Neuronal stem cell (in vitro differentiated cells): ENCODE data around the gene NBPF9. TPM values are rescaled to one million over a fixed set of nuclear protein-coding genes. Genes with fewer than 3 reads are reported as not detected.
A peak's percentile ranks its signal among the peaks of the same experiment; 100 is the strongest.
"Not testable (repeated sequence)": the region's sequence is repeated elsewhere in the genome, so short reads cannot be mapped to it uniquely, and the experiment has no call there.

Source experiments
- DNase-seq: peaks from one replicate; pipeline ENCODE4 v3.0.0-alpha.2; 2013; ENCODE audit warnings: low spot score
- H2AFZ ChIP-seq: one replicate; pipeline ENCODE4 v1.6.1; 2013; ENCODE audit warnings: mild to moderate bottlenecking, low read length, inconsistent platforms
- H2AK5ac ChIP-seq: 2 replicates; pipeline ENCODE4 v1.6.1; 2013; ENCODE audit warnings: low read depth, mild to moderate bottlenecking, inconsistent platforms, low read length, moderate library complexity, mixed read lengths
- H2BK120ac ChIP-seq: 2 replicates; pipeline ENCODE4 v1.6.1; 2013; ENCODE audit warnings: low read depth, mild to moderate bottlenecking, inconsistent platforms, low read length, moderate library complexity, mixed read lengths
- H2BK12ac ChIP-seq: one replicate; pipeline ENCODE4 v1.6.1; 2013; ENCODE audit warnings: low read length, inconsistent platforms
- H2BK15ac ChIP-seq: 2 replicates; pipeline ENCODE4 v1.6.1; 2013; ENCODE audit warnings: mild to moderate bottlenecking, low read length, inconsistent platforms, mixed read lengths
- H2BK5ac ChIP-seq: one replicate; pipeline ENCODE4 v1.6.1; 2013; ENCODE audit warnings: inconsistent platforms, mild to moderate bottlenecking, low read length, moderate library complexity
- H3K14ac ChIP-seq: one replicate; pipeline ENCODE4 v1.6.1; 2013; ENCODE audit warnings: low read length, inconsistent platforms
- H3K18ac ChIP-seq: 2 replicates; pipeline ENCODE4 v1.6.1; 2013; ENCODE audit warnings: low read length, inconsistent platforms
- H3K23ac ChIP-seq: 2 replicates; pipeline ENCODE4 v1.6.1; 2013; ENCODE audit warnings: low read depth, mild to moderate bottlenecking, mixed read lengths, low read length, inconsistent platforms; ENCODE audit not compliant: poor library complexity
- H3K27ac ChIP-seq: replicated peaks from 3 replicates; pipeline ENCODE4 v1.5.1; 2013; ENCODE audit warnings: low read length, inconsistent platforms
- H3K27me3 ChIP-seq, 3 experiments: 2 replicates each; pipeline ENCODE4 v1.6.1; 2013; ENCODE audit warnings: low read length in 3 of 3, mild to moderate bottlenecking in 2 of 3, inconsistent platforms in 1 of 3, low read depth in 1 of 3, mixed read lengths in 1 of 3, moderate library complexity in 1 of 3; ENCODE audit not compliant: control insufficient read depth in 3 of 3, insufficient read depth in 3 of 3
- H3K36me3 ChIP-seq, 2 donors: replicated peaks in 1 of 2; 2 replicates each; pipeline ENCODE4 v1.6.1; 2013; ENCODE audit warnings: low read length in 2 of 2; ENCODE audit not compliant: control insufficient read depth in 2 of 2, insufficient read depth in 2 of 2
- H3K4ac ChIP-seq: 2 replicates; pipeline ENCODE4 v1.6.1; 2013; ENCODE audit warnings: inconsistent platforms, mild to moderate bottlenecking, low read length, moderate library complexity
- H3K4me1 ChIP-seq, 2 donors: 1 replicate in 1 of 2; 2 replicates in 1 of 2; pipeline ENCODE4 v1.6.1; 2013; ENCODE audit warnings: low read length in 2 of 2, low read depth in 1 of 2; ENCODE audit not compliant: control insufficient read depth in 2 of 2, insufficient read depth in 1 of 2
- H3K4me2 ChIP-seq: one replicate; pipeline ENCODE4 v1.6.1; 2013; ENCODE audit warnings: mild to moderate bottlenecking, low read length, inconsistent platforms; ENCODE audit not compliant: insufficient read depth, poor library complexity, severe bottlenecking
- H3K4me3 ChIP-seq, 2 donors: 2 replicates each; pipeline ENCODE4 v1.5.1; 2013; ENCODE audit warnings: low read length in 2 of 2, mild to moderate bottlenecking in 2 of 2, inconsistent platforms in 1 of 2, moderate library complexity in 1 of 2
- H3K79me1 ChIP-seq: one replicate; pipeline ENCODE4 v1.6.1; 2013; ENCODE audit warnings: low read depth, mild to moderate bottlenecking, inconsistent platforms, low read length, moderate library complexity
- H3K9ac ChIP-seq: one replicate; pipeline ENCODE4 v1.6.1; 2013; ENCODE audit warnings: mild to moderate bottlenecking, low read depth, low read length, inconsistent platforms; ENCODE audit not compliant: poor library complexity
- H3K9me3 ChIP-seq, 2 donors: replicated peaks in 1 of 2; 2 replicates each; pipeline versions ENCODE3 to v1.6.1; 2013; ENCODE audit warnings: low read length in 2 of 2, mild to moderate bottlenecking in 2 of 2, inconsistent platforms in 1 of 2, low read depth in 1 of 2, mixed read lengths in 1 of 2, moderate library complexity in 1 of 2; ENCODE audit not compliant: control insufficient read depth in 2 of 2, insufficient read depth in 1 of 2
- H4K8ac ChIP-seq: one replicate; pipeline ENCODE4 v1.6.1; 2013; ENCODE audit warnings: low read depth, mild to moderate bottlenecking, inconsistent platforms, low read length, moderate library complexity
- H4K91ac ChIP-seq: one replicate; pipeline ENCODE4 v1.6.1; 2013; ENCODE audit warnings: low read length, low read depth, mild to moderate bottlenecking, inconsistent platforms; ENCODE audit not compliant: poor library complexity
- WGBS, 2 donors: extraction: QIAGEN DNeasy Blood & Tissue Kit; methylation state at CpG; one replicate each; pipeline ENCODE4 v1.1.7; 2013; ENCODE audit warnings: missing lambda C conversion rate in 2 of 2, mixed read lengths in 1 of 2; ENCODE audit not compliant: insufficient read length in 2 of 2, insufficient replicate concordance in 1 of 2; ENCODE audit errors: extremely low coverage in 2 of 2; 5-methylcytosine and 5-hydroxymethylcytosine counted together
- polyA plus RNA-seq, 2 experiments: library from polyadenylated mRNA; stranded (reverse); fragments of 200-250 nt; gene quantifications; one replicate each; pipeline ENCODE4 v1.2.3, GENCODE V29; 2013

The NBPF9 gene
- 12.1 TPM for polyA plus RNA-seq (2013, experiment 1 of 2)
- polyA plus RNA-seq (2013, experiment 2 of 2): 12.0 TPM

GRCh38 chr1:149103109-149104081, at the start of gene NBPF9:
TSS of gene NBPF9 (minus strand) at chr1:149103551. CDS start at chr1:149082139, 21,412 bp downstream.
- not testable (repeated sequence) for H3K27ac ChIP-seq, H4K8ac ChIP-seq, H3K27me3 ChIP-seq, H3K79me1 ChIP-seq, H2BK12ac ChIP-seq, H2BK5ac ChIP-seq, H4K91ac ChIP-seq, H3K9ac ChIP-seq, H3K14ac ChIP-seq, H3K36me3 ChIP-seq, H3K4ac ChIP-seq, H3K4me1 ChIP-seq, H2AK5ac ChIP-seq, H3K9me3 ChIP-seq, H3K4me2 ChIP-seq, H3K18ac ChIP-seq, H2BK120ac ChIP-seq, H3K23ac ChIP-seq, H2BK15ac ChIP-seq
- Histone ChIP-seq H2AFZ (peak within 1 kb of the TSS; percentile 66), H3K4me3 (peak within 1 kb of the TSS; percentile 50 to 69)
- peak; percentile 21 for DNase-seq
- no CpG with 5 or more reads among the region's 85 CpGs for WGBS, 2 donors

GRCh38 chr1:149149909-149150308, 46.6 kb upstream of the NBPF9 start:
- not testable (repeated sequence) for H2BK12ac ChIP-seq, H3K14ac ChIP-seq, H2BK120ac ChIP-seq, H3K23ac ChIP-seq, H4K91ac ChIP-seq, H2BK15ac ChIP-seq, H3K27ac ChIP-seq, H3K4me1 ChIP-seq, H3K9me3 ChIP-seq, H3K18ac ChIP-seq, DNase-seq, H3K4me2 ChIP-seq, H2BK5ac ChIP-seq, H3K36me3 ChIP-seq, H2AFZ ChIP-seq, H3K79me1 ChIP-seq, H3K9ac ChIP-seq, H2AK5ac ChIP-seq, H4K8ac ChIP-seq, H3K4me3 ChIP-seq, H3K27me3 ChIP-seq, H3K4ac ChIP-seq
- WGBS, 2 donors: no CpG with 5 or more reads among the region's 4 CpGs

- not testable (repeated sequence) for H2BK15ac ChIP-seq, H2AFZ ChIP-seq, H3K4me2 ChIP-seq, DNase-seq, H3K9me3 ChIP-seq, H4K8ac ChIP-seq, H3K9ac ChIP-seq, H2BK12ac ChIP-seq, H3K36me3 ChIP-seq, H4K91ac ChIP-seq, H3K14ac ChIP-seq, H2BK120ac ChIP-seq, H3K79me1 ChIP-seq, H2AK5ac ChIP-seq, H3K27me3 ChIP-seq, H2BK5ac ChIP-seq, H3K4ac ChIP-seq, H3K23ac ChIP-seq, H3K4me1 ChIP-seq, H3K27ac ChIP-seq, H3K4me3 ChIP-seq, H3K18ac ChIP-seq
- WGBS, 2 donors: no CpG with 5 or more reads among the region's 2 CpGs
These were observed 34.2 kb upstream of the NBPF9 start for GRCh38 chr1:149137585-149137984.

GRCh38 chr1:149130938-149131337, 27.6 kb upstream of the NBPF9 start:
- not testable (repeated sequence) for H2AFZ ChIP-seq, H2AK5ac ChIP-seq, H3K9me3 ChIP-seq, H2BK12ac ChIP-seq, H3K27me3 ChIP-seq, H3K4me3 ChIP-seq, H3K4ac ChIP-seq, DNase-seq, H2BK120ac ChIP-seq, H4K91ac ChIP-seq, H3K18ac ChIP-seq, H3K4me2 ChIP-seq, H2BK15ac ChIP-seq, H3K9ac ChIP-seq, H3K36me3 ChIP-seq, H3K79me1 ChIP-seq, H3K4me1 ChIP-seq, H4K8ac ChIP-seq, H3K14ac ChIP-seq, H2BK5ac ChIP-seq, H3K27ac ChIP-seq, H3K23ac ChIP-seq
- no CpG with 5 or more reads among the region's 7 CpGs for WGBS, 2 donors
